GOT3 (cell line): ENCODE results near the gene CPTP.

Source experiments
- DNase-seq: peaks from one replicate; lab custom pipeline; 2025; ENCODE audit warnings: mixed read lengths; lab: John Stamatoyannopoulos, UW

CPTP gene

GRCh38 chr1:1292442-1292779, 32.2 kb upstream of the CPTP start:
- DNase-seq: no peak

GRCh38 chr1:1292851-1293250, 31.8 kb upstream of the CPTP start:
- no peak for DNase-seq

GRCh38 chr1:1293263-1294249, 31.0 kb upstream of the CPTP start:
- DNase-seq: no peak

- no peak for DNase-seq
Measured at GRCh38 chr1:1294250-1294890, 30.2 kb upstream of the CPTP start.

GRCh38 chr1:1295154-1295923, 29.3 kb upstream of the CPTP start:
- no peak for DNase-seq

GRCh38 chr1:1296070-1297061, 28.2 kb upstream of the CPTP start:
- DNase-seq: no peak

- no peak for DNase-seq
Measured at GRCh38 chr1:1297802-1298424, 26.7 kb upstream of the CPTP start.

- DNase-seq: no peak
Measured at GRCh38 chr1:1298861-1299685, 25.5 kb upstream of the CPTP start.

GRCh38 chr1:1299686-1300351, 24.8 kb upstream of the CPTP start:
- DNase-seq: no peak

GRCh38 chr1:1300352-1300739, 24.3 kb upstream of the CPTP start:
- no peak for DNase-seq

GRCh38 chr1:1302006-1302430, 22.6 kb upstream of the CPTP start:
- DNase-seq: no peak

GRCh38 chr1:1302951-1303509, 21.6 kb upstream of the CPTP start:
- no peak for DNase-seq

- no peak for DNase-seq
Measured at GRCh38 chr1:1303736-1304135, 20.9 kb upstream of the CPTP start.

GRCh38 chr1:1304331-1305299, 20.0 kb upstream of the CPTP start:
- no peak for DNase-seq

- no peak for DNase-seq
Measured at GRCh38 chr1:1305300-1306069, 19.1 kb upstream of the CPTP start.

- DNase-seq: no peak
Measured at GRCh38 chr1:1306070-1306660, 18.4 kb upstream of the CPTP start.
